HG03066 (cell line): Measurements from ENCODE around the gene ALDH1L2.

Source experiments
- ATAC-seq: cut with Tn5 transposase; IDR thresholded peaks from one replicate; pipeline ENCODE4 v1.9.1; 2021; ENCODE audit warnings: low read depth; ENCODE audit not compliant: unreplicated experiment

ALDH1L2 gene

GRCh38 chr12:105085501-105085900, 1.2 kb upstream of the ALDH1L2 start:
- ATAC-seq = no peak

DNA sequence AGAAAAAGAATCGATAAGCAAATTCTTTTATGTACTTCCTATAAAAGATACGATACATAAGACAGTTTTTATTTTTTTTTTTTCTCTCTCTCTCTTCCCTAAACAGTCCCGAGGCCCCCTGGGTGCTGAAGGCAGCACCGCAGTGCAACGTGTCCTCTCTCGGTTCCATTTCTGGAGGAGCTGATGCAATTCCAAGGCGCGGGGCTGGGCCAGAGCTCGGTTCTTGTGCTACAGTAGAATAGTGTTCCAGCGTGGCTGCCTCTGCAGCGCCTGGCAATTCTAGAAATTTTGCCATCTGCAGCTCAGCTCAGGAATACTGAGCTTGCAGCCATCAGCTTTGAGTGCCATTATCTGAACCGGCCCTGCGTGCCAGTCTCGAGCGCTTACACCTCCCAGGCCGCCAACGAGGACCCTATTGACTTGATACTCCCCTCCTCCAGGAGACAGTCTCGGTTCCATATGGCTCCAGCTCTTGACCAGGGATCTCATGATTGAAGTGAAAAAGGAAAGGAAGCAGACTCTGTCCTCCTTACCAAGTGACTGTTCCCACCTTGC, 630 bp downstream of the ALDH1L2 start:
- peak; percentile 39 for ATAC-seq

DNA sequence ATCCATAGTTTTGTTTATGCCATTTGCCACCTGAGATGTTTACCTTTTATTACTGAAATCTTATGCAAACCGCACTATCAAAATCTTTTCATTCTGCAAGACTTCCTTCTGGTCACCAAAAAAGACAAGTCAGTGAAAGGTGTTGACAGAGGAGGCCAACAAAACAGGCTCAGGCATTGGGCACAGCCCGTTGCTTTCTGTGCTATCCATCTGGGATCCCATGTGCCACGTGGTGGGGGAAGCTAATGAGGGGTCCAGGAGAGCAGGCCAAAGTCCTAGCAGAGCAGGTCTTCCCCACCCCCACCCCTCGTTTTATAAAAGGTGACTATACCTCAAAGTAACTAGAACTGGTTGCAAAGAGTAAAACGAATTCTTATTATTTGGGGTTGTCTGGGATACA, 1.2 kb downstream of the ALDH1L2 start:
- ATAC-seq = no peak

DNA sequence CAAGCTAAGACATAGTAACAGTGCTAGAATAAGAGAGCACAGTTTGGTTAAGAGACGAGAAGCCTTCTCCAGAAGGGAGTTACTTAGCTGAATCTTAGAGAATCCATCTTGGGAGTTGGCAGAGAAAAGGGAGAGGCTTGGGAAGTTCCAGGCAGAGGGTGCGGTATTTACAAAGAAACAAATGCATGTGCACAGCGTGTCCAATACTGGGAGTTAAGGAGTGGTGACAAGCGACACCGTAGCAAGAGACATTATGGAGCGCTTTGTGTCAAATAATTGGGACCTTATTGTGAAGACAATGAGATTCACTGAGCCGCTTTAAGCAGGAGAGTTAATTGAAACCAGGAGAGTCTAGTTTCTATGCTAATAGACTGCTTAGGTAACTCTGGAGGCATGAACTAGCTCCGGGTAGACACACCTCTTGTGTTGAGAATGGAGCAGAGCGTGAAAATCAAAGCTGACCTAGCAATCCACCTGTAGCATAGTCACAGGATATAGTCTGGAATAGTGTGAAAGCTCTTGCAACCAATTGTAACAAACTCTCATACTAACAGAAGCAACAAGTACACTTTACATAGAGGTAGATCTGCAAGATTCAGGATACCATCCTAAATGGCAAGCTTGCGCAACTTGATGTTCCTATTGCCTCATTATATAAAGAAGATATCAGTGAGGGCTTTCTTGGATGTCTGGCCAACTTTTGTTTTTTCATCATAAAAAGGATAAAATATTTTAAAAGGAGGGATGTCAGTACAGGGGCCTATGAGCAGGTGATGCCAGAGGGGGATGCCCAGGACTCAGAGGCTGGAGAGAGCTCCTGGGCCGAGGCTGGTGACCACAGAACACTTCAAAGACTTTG, 5.3 kb downstream of the ALDH1L2 start:
- no peak for ATAC-seq

- ATAC-seq = no peak
Observed at GRCh38 chr12:105077435-105077834, 6.8 kb downstream of the ALDH1L2 start.

- no peak for ATAC-seq
Observed at GRCh38 chr12:105076913-105077312, 7.3 kb downstream of the ALDH1L2 start.

- ATAC-seq = no peak
Observed at GRCh38 chr12:105076098-105076497, 8.2 kb downstream of the ALDH1L2 start.

- ATAC-seq = no peak
Observed at GRCh38 chr12:105072888-105073488, 11.3 kb downstream of the ALDH1L2 start.

DNA sequence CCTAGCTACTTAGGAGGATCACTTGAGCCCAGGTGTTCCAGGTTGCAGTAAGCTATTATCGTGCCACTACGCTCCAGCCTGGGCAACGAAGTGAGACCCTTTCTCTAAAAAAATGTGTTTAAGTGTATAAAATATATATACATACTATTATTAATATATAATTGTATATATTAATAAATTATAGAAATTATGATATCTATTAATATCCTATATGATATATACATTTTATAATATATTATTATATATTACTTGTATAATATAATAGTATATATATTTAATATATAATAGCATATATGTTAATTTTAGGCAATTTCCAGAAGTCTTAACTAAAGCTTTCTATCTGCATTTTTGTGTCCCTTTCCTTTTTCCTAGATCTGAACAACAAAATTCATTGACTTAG, 12.3 kb downstream of the ALDH1L2 start:
- ATAC-seq = no peak

DNA sequence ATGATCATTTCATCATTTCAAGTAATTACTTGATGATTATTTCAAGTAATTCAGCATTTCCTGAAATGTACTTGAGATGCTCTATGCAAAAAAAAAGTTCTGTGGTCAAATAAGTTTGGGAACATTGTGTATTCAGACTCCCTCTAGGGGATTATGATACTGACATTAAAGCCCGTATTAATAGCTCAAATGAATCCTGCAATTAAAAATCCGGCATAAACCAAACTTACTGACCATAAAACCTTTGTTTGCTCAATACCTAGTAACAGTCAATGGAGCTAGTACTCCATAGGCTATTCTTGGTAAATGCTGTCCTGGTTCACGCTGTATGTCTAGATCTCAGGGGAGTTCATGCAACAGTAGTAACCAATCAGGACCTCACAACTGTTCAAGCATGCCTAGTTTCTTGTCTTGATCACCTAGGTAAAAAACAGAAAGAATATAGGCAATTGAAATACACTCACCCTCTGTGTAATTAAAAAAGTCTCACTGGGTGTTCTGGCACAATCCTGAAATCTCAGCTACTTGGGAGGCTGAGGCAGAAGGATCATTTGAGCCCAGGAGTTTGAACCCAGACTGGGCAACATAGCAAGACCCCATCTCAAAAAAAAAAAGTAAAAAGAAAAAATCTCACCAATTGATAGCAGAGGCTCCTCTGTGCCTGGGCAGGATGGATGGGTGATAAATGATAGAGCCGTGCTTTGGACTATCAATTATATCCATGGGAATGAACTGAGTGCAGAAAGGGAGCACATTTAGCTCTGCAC, 14.1 kb downstream of the ALDH1L2 start:
- ATAC-seq = no peak

DNA sequence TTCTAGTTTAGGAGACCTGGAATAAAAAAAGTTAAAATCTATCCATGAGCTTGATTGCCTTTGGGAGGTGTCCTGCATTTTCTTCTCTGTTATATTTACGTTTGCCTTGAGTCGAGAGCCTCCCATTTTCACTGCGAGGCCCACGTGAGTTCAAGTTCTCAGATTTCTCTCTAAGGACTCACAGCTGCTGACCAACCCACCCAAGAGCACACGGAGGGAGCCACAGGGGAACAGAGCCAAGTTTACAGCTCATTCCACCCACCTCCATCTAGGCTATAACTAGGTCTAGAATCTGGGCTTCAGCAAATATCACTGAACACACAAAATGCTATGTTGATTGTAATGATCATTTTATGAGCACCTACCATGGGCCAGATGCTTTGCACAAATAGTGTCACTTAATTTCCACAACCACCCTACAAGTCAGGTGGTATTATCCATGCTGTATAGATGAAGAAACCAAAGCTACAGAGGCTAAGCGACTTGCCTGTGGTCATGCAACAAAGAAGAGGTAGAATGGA, 16.7 kb downstream of the ALDH1L2 start:
- no peak for ATAC-seq

- ATAC-seq = no peak
Observed at GRCh38 chr12:105064564-105065178, 19.6 kb downstream of the ALDH1L2 start.

- ATAC-seq = no peak
Observed at GRCh38 chr12:105060715-105061378, 23.4 kb downstream of the ALDH1L2 start.

DNA sequence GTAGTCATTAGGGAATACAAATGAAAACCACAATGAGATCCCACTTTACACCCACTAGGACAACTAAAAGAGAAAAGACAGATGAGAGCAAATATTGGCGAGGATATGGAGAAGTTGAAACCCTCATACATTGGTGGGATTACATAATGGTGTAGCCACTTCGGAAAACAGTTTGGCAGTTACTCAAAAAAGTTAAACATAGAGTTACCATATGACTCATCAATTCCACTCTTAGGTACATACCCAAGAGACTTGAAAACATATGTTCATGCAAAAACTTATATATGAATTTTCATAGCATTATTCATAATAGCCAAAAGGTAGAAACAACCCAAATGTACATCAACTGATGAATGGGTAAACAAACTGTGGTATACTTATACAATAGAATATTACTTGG, 27.1 kb downstream of the ALDH1L2 start:
- no peak for ATAC-seq

DNA sequence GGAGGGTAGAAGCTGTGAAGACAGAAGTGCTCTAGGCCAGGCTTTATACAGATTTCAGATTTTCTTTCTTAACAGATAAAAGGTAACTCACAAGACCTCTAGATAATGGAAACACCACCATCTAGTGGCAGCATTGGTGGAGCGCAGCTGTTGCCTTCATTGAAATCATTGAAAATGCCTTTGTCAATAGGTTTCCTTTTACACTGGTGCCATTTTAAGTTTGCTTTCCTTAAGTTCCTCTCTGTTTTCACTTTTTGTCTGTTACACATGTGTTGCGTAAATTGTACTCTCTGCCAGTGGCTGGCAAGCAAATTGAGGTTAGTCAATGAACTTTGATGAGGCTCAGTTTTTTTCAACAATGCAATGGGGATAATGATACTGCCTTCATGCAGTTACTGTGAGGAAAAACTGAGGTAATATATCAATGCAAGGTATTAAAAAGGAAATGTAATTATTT, 31.1 kb downstream of the ALDH1L2 start:
- ATAC-seq = no peak

- no peak for ATAC-seq
Observed at GRCh38 chr12:105051981-105052380, 32.3 kb downstream of the ALDH1L2 start.

DNA sequence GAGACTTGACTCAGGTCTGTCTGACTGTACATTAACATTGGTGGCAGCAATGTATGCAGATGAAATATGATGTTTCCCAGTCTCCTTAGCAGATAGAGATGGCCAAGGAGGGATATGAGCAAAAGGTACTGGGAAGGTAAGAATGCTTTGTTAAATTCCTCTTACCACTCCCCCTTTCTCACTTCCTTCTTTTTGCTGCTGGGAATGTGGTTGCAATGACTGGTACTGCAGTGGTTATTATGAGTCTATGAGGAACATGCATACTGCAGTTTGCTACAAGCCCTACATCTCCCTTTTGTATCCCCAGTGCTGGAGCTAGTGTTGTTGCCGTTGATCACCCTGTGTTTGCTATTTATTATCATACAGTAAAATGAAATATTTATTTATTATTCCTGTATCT, 35.9 kb downstream of the ALDH1L2 start:
- ATAC-seq = no peak

DNA sequence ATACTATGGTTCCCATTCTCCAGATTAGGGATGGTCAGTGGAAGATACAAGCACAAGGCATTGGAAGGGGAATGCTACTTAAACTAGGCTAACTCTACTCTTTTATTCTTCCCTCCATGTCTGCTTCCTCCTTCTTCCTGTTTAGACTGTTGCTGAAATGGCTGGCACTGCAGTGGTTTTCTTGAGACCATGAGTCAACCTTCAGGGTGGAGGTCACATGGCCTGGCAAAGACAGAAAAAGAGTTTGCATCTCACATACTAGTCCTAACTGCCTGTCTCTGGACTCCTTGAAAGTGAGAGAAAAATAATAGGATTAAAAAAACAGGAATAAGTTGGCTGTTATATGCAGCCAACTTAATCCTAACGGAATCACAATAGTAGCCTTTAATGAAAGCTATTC, 37.0 kb downstream of the ALDH1L2 start:
- no peak for ATAC-seq

- no peak for ATAC-seq
Observed at GRCh38 chr12:105041186-105041585, 43.1 kb downstream of the ALDH1L2 start.

DNA sequence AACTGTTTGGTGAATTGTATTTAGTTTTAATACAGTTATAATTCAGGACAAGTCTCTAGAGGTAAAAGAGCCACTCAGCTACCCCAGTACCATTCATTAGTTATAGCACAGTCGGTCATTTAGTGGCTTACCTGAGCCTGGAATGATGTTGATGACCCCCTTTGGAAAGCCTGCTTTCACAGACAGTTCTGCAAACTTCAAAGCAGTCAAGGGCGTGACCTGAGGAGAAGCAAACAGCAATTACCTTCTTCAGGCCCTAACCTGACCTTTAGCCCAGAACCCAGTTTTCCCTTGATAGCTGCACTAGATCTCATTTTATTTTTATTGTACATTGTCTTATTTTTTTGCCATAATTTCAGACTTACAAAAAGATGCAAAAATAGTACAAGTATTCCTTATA, 43.8 kb downstream of the ALDH1L2 start:
- no peak for ATAC-seq
